IMR-90 (cell line): ENCODE results near the gene KIAA0319L. TPM values are rescaled to one million over a fixed set of nuclear protein-coding genes. Genes with fewer than 3 reads are reported as not detected.

Source experiments
- ATAC-seq: fragments of 200-7000 bp; cut with Tn5 transposase; 2 replicates; pipeline ENCODE4 v1.9.1; 2020; ENCODE audit warnings: low read depth, mild to moderate bottlenecking, moderate library complexity
- BruUV-seq: library from RNA; stranded (reverse); fragments of 400-500 nt; replicated peaks from 2 replicates; lab custom pipeline; 2021; lab: Mats Ljungman, UMichigan
- CTCF ChIA-PET: fragments of 300-600 bp; formaldehyde crosslinking; extraction: SDS; loops from one replicate; lab custom pipeline; 2021; ENCODE audit warnings: antibody characterized with exemption; lab: Yijun Ruan, JAX
- POLR2A ChIA-PET: fragments of 300-600 bp; sonication (Branson Sonifier 250); formaldehyde crosslinking; loops from one replicate; lab custom pipeline; 2022; ENCODE audit warnings: antibody characterized with exemption; ENCODE audit not compliant: unreplicated experiment; lab: Charles Lee
- DNase-seq: peaks from one replicate; pipeline ENCODE4 v3.0.0; 2013
- H2AFZ ChIP-seq: replicated peaks from 2 replicates; pipeline ENCODE3; 2013; ENCODE audit warnings: low read length, mild to moderate bottlenecking; ENCODE audit not compliant: poor library complexity
- H2AK5ac ChIP-seq: 2 replicates; pipeline ENCODE4 v1.6.1; 2013; ENCODE audit warnings: low read depth, low read length, inconsistent platforms
- H2AK9ac ChIP-seq: replicated peaks from 2 replicates; pipeline ENCODE3; 2013; ENCODE audit warnings: mild to moderate bottlenecking, low read depth, low read length, moderate library complexity; ENCODE audit not compliant: poor library complexity
- H2BK120ac ChIP-seq: 2 replicates; pipeline ENCODE4 v1.6.1; 2013; ENCODE audit warnings: low read depth, low read length, inconsistent platforms
- H2BK15ac ChIP-seq: 3 replicates; pipeline ENCODE4 v1.6.1; 2013; ENCODE audit warnings: low read depth, low read length, inconsistent platforms
- H2BK20ac ChIP-seq: 2 replicates; pipeline ENCODE4 v1.6.1; 2013; ENCODE audit warnings: low read depth, mild to moderate bottlenecking, inconsistent platforms, low read length, moderate library complexity
- H2BK5ac ChIP-seq: 2 replicates; pipeline ENCODE4 v1.6.1; 2013; ENCODE audit warnings: mild to moderate bottlenecking, low read depth, low read length, inconsistent platforms; ENCODE audit not compliant: poor library complexity, severe bottlenecking
- H3K14ac ChIP-seq: replicated peaks from 2 replicates; pipeline ENCODE4 v1.6.1; 2013; ENCODE audit warnings: low read depth, low read length, inconsistent platforms
- H3K18ac ChIP-seq: 2 replicates; pipeline ENCODE4 v1.6.1; 2013; ENCODE audit warnings: low read depth, low read length, control low read depth
- H3K23ac ChIP-seq: 2 replicates; pipeline ENCODE4 v1.6.1; 2013; ENCODE audit warnings: low read depth, low read length, inconsistent platforms
- H3K27ac ChIP-seq: 2 replicates; pipeline ENCODE4 v1.5.1; 2013; ENCODE audit warnings: mild to moderate bottlenecking, control low read depth, low read length; ENCODE audit not compliant: insufficient read depth
- H3K27me3 ChIP-seq: 2 replicates; pipeline ENCODE4 v1.6.1; 2013; ENCODE audit warnings: low read length; ENCODE audit not compliant: control insufficient read depth, insufficient read depth
- H3K36me3 ChIP-seq: 2 replicates; pipeline ENCODE4 v1.6.1; 2013; ENCODE audit warnings: low read length, mixed read lengths; ENCODE audit not compliant: control insufficient read depth, insufficient read depth
- H3K4ac ChIP-seq: 2 replicates; pipeline ENCODE4 v1.6.1; 2013; ENCODE audit warnings: low read depth, low read length, inconsistent platforms
- H3K4me1 ChIP-seq: 2 replicates; pipeline ENCODE4 v1.6.1; 2013; ENCODE audit warnings: low read length, mixed read lengths; ENCODE audit not compliant: control insufficient read depth, insufficient read depth
- H3K4me2 ChIP-seq: 2 replicates; pipeline ENCODE4 v1.6.1; 2013; ENCODE audit warnings: low read depth, mild to moderate bottlenecking, control low read depth, low read length, moderate library complexity
- H3K4me3 ChIP-seq: 2 replicates; pipeline ENCODE4 v1.5.1; 2013; ENCODE audit warnings: low read depth, mild to moderate bottlenecking, control low read depth, low read length, moderate library complexity; ENCODE audit not compliant: insufficient read depth
- H3K56ac ChIP-seq: 2 replicates; pipeline ENCODE4 v1.6.1; 2013; ENCODE audit warnings: low read length, inconsistent platforms; ENCODE audit not compliant: insufficient read depth; ENCODE audit errors: extremely low read depth
- H3K79me1 ChIP-seq, 2 experiments: 2 replicates each; pipeline ENCODE4 v1.6.1; 2013; ENCODE audit warnings: low read length in 2 of 2, inconsistent platforms in 1 of 2, low read depth in 1 of 2
- H3K9ac ChIP-seq: 2 replicates; pipeline ENCODE4 v1.6.1; 2013; ENCODE audit warnings: low read depth, low read length, control low read depth
- H3K9me1 ChIP-seq: 2 replicates; pipeline ENCODE4 v1.6.1; 2013; ENCODE audit warnings: low read length, inconsistent platforms; ENCODE audit not compliant: insufficient read depth
- H3K9me3 ChIP-seq: 2 replicates; pipeline ENCODE4 v1.6.1; 2013; ENCODE audit warnings: low read length; ENCODE audit not compliant: control insufficient read depth, insufficient read depth
- H4K20me1 ChIP-seq: 2 replicates; pipeline ENCODE4 v1.6.1; 2013; ENCODE audit warnings: low read length, inconsistent platforms; ENCODE audit not compliant: insufficient read depth
- H4K5ac ChIP-seq: 2 replicates; pipeline ENCODE4 v1.6.1; 2013; ENCODE audit warnings: mild to moderate bottlenecking, low read depth, low read length, control low read depth
- H4K8ac ChIP-seq, 2 experiments: 2 replicates each; pipeline ENCODE4 v1.6.1; 2013; ENCODE audit warnings: low read depth in 2 of 2, low read length in 2 of 2, control low read depth in 1 of 2, inconsistent platforms in 1 of 2
- H4K91ac ChIP-seq: 2 replicates; pipeline ENCODE4 v1.6.1; 2013; ENCODE audit warnings: low read depth, low read length, inconsistent platforms; ENCODE audit not compliant: insufficient read depth
- BHLHE40 ChIP-seq: fragments of 150-350 bp; IDR thresholded peaks from 2 replicates; pipeline ENCODE4 v1.6.1; 2016; ENCODE audit warnings: mild to moderate bottlenecking, low read depth, low read length
- SMC3 ChIP-seq: fragments of 150-350 bp; IDR thresholded peaks from 2 replicates; pipeline ENCODE4 v1.6.1; 2016; ENCODE audit warnings: low read depth, mild to moderate bottlenecking, antibody characterized with exemption, low read length, moderate library complexity
- USF2 ChIP-seq: fragments of 150-350 bp; IDR thresholded peaks from 2 replicates; pipeline ENCODE4 v1.6.1; 2017; ENCODE audit warnings: mild to moderate bottlenecking, antibody characterized with exemption, low read length, low read depth
- WGBS, 2 experiments: methylation state at CpG; one replicate each; pipeline versions ENCODE4 v1.1.5 to v1.1.7; 2013; ENCODE audit warnings: missing lambda C conversion rate in 2 of 2; ENCODE audit not compliant: insufficient read length in 1 of 2; ENCODE audit errors: extremely low coverage in 2 of 2; 5-methylcytosine and 5-hydroxymethylcytosine counted together
- dilution Hi-C: fragments of 300-500 bp; cut with HindIII; formaldehyde crosslinking; loops from one replicate; pipeline ENCODE4 v1.14.3; 2018; ENCODE audit warnings: low sequenced_read_pairs; ENCODE audit not compliant: unreplicated experiment
- in situ Hi-C: fragments of 300-500 bp; cut with MboI; formaldehyde crosslinking; loops from 3 replicates; pipeline ENCODE4 v1.14.3; 2019; ENCODE audit warnings: low sequenced_read_pairs, inconsistent platforms, mixed read lengths
- intact Hi-C: fragments of 100-400 bp; cut with micrococcal nuclease; formaldehyde crosslinking; loops from 2 replicates; pipeline ENCODE4 v1.10.0; 2022
- polyA plus RNA-seq, 3 experiments: library from polyadenylated mRNA; depleted of rRNA; stranded (reverse); fragments of >200 nt; gene quantifications; 2 replicates each; pipeline ENCODE4 v1.2.3, GENCODE V29; 2012; ENCODE audit warnings: low replicate concordance in 1 of 3
- total RNA-seq: library from RNA; depleted of rRNA; stranded (reverse); fragments of >200 nt; gene quantifications from 2 replicates; pipeline ENCODE4 v1.2.3, GENCODE V29; 2012

KIAA0319L gene
- total and polyA plus RNA-seq, 2 of the 4 experiments (the other 2 are of a cell fraction), result 38.0 to 49.8 TPM

- ATAC-seq, result no peak
Observed at GRCh38 chr1:35574655-35575415, 17.6 kb upstream of the KIAA0319L start.

More at GRCh38 chr1:35574655-35575415, 17.6 kb upstream of the KIAA0319L start:
- Histone ChIP-seq H4K5ac (no peak overlapping the region), H2AK5ac (no peak overlapping the region), H3K27ac (no peak overlapping the region), H4K91ac (no peak overlapping the region), H4K20me1 (no peaks in the 10 kb centered on the region), H2AK9ac (peak overlapping the region; percentile 28), H3K4ac (no peak overlapping the region), H3K36me3 (no peaks in the 10 kb centered on the region), H4K8ac (no peak overlapping the region), H2BK15ac (no peak overlapping the region), H3K4me3 (no peak overlapping the region), H3K9me1 (no peaks in the 10 kb centered on the region), H3K79me1 (no peaks in the 10 kb centered on the region), H2BK20ac (no peak overlapping the region), H3K9ac (no peak overlapping the region), H3K23ac (no peak overlapping the region), H2BK5ac (no peak overlapping the region), H3K18ac (no peak overlapping the region), H2AFZ (peak overlapping the region; percentile 42), H3K4me1 (peaks cover 1% of the 10 kb centered on the region; the same call in 1 of the 2 replicates), H3K14ac (no peak overlapping the region), H2BK120ac (no peak overlapping the region), H3K4me2 (no peak overlapping the region), H3K9me3 (no peaks in the 10 kb centered on the region), H3K56ac (no peak overlapping the region), H3K27me3 (peaks cover 51% of the 10 kb centered on the region)
- BruUV-seq, result no TSS peak
- no peak for TF ChIP-seq USF2
- TF ChIP-seq BHLHE40, result no peak
- TF ChIP-seq SMC3, result no peak
- in situ Hi-C loops, result loop anchor here (5.0 kb wide), 1 partner anchor 197 kb away; no protein-coding TSS in a partner anchor
- WGBS, 2 experiments, result 82% methylated on average over 20 of the region's 30 CpGs; no CpG with 5 or more reads in 1 of the 2 experiments
- ChIA-PET POLR2A (no interaction called here), CTCF (no interaction called here)
- intact Hi-C loops, result no loop called here
- no peak for DNase-seq
- dilution Hi-C loops, result no loop called here
